ENCODE results near the gene FHL2.

- no peak for TF ChIP-seq CTCF (IDR thresholded peaks at IDR 0.05; ENCODE audit: low read length)
- TF ChIP-seq EZH2 (optimal IDR thresholded peaks at IDR 0.05; ENCODE audit: low read depth, low read length): no peak
These were observed 2.4 kb downstream of the FHL2 start for GRCh38 chr2:105396254-105397024.

Measured in MM.1S (cell line).